Activated CD4-positive, CD25-positive, alpha-beta regulatory T cell treated with anti-CD3 and anti-CD28 coated beads, Interleukin-2, amount 50 U/mL, for 24 hours (primary cell): ENCODE results near the gene PRDM15.

ENCODE experiments used
- ATAC-seq, 2 donors: fragments of 150-1000 bp; cut with Tn5 transposase; one replicate each; pipeline ENCODE4 v1.10.0; 2021; ENCODE audit warnings: mild to moderate bottlenecking in 1 of 2, moderate library complexity in 1 of 2

PRDM15 gene

DNA sequence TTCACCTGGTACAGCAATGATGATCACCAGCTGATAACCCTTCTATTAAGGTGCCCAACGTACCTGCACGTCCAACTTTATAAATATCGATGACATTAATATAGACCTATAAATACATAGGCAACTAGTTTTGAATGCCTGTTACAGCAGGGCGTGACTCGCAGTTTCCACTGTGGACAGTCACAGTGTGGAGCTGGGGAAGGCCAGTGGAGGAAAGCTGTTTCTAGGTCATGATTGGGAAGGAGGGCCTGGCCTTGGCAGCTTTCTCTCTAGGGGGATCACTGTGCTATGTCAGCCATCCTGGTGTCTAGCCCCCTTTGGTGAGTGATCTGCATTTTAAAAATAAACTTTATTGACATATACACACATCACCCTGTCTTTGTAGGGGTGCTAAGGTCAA lies 4.4 kb upstream of the PRDM15 start:
- no peak for ATAC-seq

DNA sequence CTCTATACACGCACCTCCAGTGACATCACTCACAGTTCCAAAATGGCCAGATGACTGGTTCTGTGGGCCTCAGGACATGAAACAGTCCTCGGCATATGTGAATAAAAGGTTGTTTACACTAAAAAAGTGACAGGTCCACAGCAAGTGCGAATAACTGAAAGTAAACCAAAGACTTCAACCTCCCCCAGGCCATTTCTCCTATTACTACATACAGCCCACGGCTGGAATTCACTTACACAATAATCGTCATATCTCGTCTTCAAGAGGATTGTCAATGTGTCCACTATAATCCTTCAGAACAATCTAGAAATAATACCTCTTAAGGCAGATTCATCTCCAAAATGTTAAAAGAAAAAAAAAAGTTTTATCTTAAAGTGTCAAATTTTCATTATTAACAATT lies 1.9 kb upstream of the PRDM15 start:
- ATAC-seq: no peak

DNA sequence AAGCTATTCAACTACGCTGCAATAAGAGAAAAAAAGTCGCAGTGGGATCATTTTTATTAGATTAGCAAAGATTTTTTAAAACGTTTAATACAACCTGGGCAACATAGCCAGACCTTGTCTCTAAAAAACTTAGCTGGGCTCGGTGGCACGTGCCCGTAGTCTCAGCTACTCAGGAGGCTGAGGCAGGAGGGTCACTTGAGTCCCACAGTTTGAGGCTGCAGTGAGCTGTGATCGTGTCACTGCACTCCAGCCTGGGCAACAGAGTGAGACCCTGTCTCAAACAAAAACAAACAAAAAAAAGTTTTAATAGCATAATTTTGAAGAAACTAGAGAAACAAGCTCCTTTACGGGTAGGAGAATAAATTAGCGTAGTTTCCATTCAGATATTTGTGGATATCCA lies 1.0 kb upstream of the PRDM15 start:
- ATAC-seq: no peak

DNA sequence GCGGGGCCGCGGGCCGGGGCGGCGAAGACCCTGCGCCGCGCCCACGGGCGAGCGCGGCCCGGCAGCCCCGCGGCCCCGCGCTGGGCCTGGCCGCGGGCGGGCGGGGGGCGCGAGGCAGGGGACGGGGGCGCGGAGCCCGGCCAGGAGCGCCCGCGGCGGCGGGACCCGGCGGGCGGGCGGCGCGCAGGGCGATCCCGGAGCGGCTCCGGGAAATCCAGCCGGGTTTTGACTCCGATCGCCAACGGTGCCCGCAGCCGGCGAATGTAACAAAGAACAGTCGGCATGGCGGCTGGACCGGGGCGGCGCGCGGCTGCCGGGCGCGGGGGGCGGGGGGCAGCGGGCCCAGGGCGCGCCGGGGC lies 334 bp downstream of the PRDM15 start:
- ATAC-seq: peak; percentile 66 to 71

DNA sequence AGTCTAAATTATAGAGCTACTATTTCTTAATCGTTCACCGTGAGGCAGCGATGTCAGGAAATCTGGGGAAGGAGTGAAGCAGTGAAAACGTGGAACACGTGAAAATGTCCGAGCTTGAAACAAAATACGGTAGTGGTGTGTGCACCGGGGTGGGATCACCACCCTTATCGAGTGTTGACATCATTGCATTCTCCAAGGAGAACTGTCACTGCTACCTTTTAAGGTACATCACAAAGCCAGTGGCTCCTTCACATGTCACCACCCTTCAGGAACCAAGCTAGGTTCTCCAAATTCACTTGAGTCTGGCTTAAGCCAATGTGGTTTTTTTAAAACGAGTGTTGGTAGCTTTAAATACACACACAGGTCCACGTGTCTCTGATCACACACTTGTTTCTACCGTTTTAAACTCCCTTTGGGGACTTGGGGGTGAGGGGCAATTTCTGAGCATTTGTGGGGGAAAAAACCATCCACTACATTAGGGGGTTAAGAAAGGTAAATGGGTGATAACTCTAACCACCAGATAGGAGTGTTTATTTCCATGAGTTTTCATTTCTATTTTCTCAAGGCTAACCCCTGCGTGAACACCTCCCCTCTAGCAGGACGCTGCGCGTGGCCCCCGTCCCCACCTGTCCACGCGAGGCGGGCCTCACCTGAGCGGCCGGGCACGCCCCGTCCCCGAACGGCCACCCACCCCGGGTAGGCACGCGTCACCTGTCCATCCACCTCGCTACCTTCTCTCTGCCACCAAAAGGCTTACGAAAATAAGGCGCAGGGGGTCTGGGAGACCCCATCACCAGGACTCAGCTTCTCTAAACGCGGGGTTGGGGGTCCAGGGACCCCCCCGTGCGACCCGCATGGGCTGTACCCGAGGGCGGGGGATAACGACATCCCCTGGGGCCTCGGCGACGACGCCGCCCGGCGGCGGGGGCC lies 978 bp downstream of the PRDM15 start:
- ATAC-seq: peak; percentile 26 to 33

DNA sequence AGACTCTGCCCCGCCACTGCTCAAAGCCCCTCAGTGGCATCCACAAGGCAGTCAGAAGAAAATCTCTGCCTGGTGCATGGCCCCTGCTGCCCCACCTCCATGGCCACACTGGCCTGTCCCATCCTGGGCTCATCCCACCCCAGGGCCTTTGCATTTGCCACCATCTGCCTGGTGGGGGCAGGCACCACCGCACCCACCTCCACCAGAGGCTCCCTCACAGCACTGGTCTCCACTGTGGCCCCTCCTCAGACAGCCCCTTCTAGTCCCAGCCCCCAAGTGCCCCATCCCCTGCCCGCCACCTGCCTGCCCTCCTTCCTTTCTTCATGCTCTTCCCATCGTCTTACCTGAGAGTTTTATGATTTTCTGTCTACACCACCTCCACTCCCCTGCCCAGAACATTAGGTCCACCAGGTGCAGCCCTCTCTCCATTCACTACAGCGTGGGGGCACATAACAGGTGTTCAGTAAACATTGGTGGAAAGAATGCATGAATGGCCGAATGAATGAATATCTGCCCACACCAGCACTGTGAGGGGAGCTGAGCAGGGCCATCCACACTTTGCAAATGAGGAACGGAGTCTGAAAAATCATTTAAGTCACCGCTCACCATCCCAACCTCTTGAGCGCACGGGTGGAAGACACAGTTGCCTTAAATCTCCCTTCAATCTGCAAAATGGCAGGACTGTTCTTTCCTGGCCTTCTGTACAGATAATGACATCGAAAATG lies 2.1 kb downstream of the PRDM15 start:
- no peak for ATAC-seq

DNA sequence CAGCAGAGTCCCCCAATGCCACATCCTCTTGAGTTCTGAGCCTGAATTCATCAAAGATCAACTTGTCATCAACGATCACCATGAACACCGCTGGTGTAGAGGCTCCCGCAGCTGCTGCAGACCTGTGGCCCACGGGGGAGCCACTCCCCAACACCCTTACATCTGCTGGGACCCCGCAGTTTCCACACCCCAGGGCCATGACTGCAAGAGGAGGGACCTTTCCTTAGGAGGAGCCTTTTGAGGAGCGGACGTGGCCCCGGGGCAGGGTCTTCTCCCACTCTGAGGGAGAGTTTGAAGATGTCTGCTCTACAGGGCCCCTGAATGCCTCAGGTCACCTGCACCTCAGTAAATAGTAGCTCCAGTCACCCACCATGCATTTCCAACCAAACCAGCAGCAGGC lies 2.7 kb downstream of the PRDM15 start:
- no peak for ATAC-seq

DNA sequence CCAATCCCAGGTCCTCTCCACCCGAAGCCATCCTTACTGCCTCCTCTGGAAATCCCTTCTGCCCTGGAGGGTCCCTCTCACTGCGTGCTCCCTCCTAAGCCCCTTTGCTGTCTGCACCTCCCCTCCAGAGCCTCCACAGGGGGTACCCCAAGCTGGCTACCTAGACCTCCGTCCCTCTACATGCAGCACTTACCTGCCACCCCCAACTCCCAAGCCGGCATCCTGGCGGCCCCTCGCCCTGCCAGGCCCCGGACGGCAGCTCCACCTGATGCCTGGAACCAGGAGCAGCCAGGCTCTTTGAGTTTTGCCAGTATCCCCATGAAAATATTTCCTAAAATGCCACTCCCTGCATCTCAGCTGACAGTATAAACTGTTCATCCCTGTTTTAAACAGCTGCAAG lies 4.1 kb downstream of the PRDM15 start:
- no peak for ATAC-seq

DNA sequence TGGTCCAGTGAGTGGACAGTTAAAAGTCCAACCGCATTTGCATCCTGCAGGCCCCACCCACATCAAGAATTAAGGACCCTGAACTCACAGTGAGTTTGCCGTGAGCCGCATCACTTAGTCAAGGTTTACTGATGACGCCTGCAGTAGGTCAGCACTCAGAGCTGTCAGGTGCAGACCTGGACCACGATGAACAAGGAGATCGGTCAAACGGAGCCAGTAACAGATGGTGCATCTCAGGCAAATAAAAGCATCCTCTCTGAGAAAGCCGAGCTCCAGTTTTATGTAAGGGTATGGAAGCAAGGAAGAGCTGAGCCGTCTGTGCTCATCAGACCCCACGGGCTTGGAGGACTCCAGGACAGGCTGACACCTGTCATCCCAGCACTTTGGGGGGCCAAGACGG lies 4.5 kb downstream of the PRDM15 start:
- no peak for ATAC-seq

DNA sequence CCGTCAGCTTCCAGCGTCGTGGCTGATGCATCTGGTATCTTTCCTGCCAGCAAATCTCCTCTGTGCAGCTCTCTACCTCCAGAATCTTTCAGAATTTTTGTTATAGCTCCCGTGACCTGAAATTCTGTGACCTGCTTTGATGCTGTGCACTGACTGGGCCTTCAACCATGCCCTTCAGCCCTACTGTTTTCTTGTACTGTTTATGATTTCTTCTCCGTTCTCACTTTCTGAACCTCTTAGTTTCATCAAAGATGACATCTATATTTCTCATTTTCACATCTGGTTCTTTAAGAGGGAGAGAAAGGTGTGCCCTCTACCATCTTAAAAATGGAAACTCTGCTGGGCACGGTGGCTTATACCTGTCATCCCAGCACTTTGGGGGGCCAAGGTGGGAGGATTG lies 5.7 kb downstream of the PRDM15 start:
- no peak for ATAC-seq

DNA sequence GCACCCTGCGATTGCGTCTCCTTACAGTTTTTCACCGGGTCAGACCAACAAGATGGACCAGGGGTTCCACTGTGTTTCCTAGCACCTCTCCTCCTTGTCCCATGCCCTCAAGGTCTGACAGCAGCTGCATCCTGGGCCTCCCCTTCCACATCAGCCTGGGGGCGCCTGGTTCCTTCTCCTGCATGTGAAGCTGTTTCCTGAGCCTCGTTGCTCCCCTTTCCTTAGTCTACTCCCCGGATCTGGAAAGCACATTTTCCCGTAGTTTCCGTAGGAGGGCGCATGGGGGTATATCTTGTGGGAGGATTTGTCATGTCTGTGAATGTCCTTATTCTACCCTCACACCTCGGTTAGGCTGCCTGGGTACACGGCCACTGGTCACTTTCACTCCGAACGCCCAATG lies 6.1 kb downstream of the PRDM15 start:
- no peak for ATAC-seq

DNA sequence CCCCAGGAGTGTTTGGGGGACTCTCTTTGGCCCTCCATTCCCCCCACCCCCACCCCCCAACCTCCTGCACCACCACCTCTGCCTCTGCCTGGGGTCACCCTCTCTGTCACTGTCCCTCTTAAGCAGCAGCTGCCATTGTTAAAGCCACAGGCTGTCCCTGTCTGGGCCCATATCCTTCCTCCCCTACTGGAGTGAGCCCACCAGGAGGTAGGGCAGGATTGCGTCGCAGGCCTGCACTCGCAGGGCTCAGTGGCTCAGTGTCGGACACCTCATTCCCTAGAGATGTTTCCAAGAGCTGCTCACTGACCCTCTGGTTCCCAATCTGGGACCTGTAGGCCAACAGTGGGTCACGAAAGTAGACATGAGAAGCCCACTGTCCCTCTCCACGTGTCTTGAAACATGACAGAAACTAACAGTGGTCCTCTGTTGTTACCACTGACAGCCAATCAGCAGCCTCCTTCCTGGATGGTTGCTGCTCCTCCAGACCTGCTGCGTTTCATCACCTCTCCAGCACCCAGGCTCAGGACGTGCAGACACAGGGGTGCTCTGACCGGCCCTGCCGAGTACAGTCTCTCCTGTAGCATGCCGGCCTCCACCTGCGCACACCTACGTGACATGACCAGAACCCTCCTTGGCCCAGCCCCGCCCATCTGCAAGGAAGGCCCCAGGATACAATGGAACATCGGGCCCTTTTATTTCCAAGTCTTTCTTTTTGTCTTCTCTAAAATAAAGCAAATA lies 7.7 kb downstream of the PRDM15 start:
- ATAC-seq: no peak

DNA sequence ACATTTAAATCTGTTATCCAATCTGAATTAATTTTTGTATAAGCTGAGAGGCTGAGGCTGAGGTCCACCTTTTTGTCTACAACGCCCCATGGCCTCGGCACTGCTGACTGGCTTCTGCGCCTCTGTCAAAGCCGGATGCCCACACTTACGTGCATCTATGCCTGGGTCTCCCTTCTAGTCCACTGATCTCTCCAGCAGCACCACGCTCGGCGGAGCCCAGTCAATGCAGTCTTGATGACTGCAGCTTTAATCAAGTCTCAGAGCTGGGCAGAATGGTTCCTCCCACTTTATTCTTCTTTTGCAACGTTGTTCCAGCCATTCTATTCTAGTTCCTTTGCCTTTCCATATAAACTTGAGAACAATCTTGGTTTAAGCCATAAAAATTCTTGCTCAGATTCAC lies 9.4 kb downstream of the PRDM15 start:
- ATAC-seq: no peak

DNA sequence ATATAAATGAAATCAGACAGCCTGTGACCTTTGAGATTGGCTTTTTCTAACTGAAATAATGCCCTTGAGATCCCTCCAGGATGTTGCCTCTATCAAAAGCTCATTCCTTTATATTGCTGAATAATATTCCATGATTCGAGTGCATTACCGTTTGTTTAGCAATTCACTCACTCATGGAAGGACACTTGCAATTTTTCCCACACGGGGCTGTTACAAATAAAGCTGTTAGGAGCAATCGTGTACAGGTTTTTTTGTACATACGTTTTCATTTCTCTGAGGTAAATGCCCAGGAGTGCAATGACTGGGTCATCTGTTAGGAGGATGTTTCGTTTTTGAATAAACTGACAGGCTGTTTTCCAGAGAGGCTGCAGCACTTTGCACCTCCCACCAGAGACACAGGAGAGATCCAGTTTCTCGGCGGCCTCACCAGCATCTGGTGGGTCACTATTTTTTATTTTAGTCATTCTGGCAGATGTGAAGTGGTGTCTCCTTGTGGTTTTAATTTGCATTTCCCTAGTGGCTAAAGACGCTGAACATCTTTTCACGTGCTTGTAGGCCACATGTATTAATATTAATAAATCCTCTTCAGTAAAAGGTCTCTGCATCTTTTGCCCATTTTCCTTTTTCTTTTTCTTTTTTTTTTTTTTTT lies 11.0 kb downstream of the PRDM15 start:
- peak in 1 of 2 donors; percentile 31 for ATAC-seq

DNA sequence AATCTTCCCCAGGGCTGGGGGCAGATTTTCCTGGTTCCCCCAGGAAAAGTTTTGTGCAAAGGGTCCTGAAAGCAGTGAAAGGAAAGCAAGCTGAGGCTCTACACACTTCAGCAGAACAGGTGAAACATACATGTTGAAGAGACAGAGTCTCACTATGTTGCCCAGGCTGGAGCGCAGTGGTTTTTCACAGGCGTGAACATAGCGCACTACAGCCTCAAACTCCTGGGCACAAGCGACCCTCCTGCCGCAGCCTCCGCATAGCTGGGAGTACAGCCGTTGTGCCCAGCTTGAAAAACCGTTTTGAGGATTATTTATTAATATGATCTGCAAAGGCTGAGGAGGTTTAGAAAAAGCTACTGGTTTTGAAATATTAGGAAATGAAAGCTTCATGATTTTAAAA lies 11.8 kb downstream of the PRDM15 start:
- ATAC-seq: no peak

DNA sequence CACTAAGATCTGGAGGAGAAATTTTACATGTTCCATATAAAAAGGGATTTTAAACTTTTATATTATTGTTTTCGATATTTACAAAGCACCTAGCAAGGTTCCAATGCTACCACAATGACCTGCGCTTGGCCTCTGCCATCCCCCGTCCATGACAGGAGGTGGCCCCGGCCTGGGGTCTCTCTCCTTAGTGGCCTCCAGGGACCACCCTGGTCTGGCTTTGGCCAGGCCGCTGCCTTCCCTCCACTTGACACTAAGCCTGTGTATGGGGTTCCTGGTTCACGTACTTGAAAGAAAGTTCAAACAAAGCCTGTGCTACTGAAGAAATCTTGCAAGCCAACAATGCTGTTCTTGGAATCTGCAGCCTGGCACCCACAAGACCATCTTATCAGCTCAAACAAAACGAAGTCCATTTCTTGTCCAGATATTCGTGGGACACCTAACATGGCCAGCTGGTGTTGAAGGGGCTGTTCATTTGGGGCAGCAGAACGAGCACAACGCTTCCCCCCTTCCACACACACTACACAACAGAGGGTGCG lies 12.8 kb downstream of the PRDM15 start:
- ATAC-seq: no peak

DNA sequence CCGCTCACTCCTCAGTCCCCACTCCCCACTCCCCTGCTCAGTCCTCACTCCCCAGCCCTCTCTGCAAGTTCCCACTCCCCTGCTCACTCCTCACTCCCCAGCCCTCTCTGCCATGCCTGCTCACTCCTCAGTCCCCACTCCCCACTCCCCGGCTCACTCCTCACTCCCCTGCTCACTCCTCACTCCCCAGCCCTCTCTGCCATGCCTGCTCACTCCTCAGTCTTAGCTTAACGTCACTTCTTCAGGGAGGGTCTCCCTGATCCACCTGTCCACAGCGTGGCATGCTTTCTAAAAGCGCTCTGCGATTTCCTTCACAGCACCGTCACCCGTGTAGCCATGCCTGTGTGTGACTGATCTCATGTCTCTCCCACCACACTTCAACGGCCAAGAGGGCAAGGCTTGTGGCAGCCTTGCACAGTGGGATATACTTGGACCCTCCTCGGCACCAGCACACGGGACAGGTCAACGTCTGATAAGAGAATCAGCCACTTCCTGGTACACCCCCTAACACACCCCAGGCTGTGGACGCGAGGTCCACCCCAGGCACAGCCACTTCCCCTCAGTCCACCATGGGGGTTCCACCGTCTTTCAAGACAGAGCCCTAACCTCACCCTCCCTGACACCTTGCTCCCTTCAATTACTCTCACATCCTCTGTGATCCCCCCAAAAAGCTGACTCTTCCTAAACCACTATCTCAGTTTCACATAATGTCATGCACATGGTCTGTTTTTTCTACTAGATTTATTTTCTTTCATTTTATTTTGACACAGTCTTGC lies 14.0 kb downstream of the PRDM15 start:
- ATAC-seq: peak in 1 of 2 donors; percentile 57

DNA sequence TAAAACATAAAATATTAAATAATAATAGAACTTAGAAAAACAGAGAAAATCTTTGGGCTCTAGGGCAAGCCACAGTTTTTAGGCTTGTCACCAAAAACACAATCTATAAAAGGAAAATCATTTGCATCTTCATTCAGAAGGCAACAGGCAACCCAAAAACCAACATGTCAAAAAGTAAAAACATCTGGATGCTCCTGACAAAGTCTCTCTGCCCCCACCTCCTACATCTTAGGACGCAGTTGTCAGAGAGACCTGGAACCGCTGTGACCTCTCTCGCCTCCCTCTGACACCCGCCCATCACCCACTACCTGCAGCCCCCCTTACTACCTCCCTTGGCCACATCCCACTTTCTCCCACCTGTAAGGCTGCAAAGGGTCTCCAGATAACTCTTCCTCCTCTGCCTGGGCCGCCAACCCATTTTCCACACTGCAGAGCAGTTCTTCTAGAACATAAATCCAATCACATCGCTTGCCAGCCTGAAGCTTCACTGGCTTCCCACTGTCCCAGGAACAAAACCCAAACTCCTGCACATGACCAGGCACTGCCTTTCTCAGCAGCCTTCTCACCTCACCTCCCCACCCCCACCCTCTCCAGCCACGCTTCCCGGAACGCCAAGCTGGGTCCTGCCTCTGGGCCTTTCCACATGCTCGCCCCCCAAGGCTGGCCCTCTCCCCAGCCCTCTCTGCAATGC lies 14.7 kb downstream of the PRDM15 start:
- no peak for ATAC-seq

DNA sequence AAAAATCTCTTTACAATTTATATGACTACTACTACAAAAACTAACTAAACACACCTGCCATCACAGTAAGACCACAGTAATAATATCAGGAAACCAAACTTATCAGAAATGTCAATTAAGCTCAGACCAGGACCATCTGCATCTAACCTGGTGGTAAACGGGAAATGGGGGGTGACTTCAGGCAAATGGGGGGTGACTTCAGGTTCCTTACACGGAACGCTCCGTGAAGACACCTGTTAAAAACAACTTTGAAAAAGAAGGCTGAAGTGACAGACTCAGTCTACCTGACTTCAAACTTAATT lies 15.8 kb downstream of the PRDM15 start:
- no peak for ATAC-seq

DNA sequence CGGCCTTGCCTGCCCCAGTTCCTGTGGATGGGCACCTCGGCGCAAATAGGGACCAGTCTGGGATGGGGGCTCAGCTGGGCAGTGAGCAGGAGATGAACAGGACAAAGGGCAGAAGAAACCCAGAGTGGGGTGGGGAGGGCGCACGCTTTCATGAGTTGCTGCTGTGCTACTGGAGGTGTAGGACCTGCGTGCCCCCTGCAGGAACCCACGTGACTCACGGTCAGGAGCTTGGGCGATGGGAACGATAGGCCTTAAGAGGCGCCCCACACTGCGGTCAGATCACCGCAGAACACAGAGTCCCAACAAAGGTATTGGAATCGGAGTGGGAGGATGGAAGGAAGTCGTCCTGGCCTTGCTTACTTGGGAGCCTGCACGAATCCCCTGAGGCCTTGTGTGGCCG lies 17.2 kb downstream of the PRDM15 start:
- ATAC-seq: no peak

DNA sequence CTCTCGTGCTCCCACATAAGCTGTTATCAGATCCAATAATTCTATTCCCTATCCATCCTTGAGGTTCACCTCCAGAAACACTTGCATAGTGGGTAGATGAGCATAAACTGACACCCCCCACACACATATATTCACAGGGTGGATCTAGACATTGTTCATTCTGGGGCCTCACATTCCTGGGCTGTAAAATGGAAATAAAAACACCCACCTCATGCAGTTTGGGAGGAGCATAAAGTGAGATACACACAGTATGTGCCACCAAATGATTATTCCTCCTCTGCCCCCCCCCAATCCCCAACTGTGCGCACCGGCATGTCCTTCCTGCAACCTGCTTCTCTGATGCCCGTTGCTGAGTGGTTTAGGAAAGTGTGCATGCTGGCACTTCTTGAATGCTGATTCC lies 17.9 kb downstream of the PRDM15 start:
- ATAC-seq: no peak
